Fibroblast of pulmonary artery (primary cell): ENCODE measurements around the gene VRK3.
"Not testable (repeated sequence)": the region's sequence is repeated elsewhere in the genome, so short reads cannot be mapped to it uniquely, and the experiment has no call there.

Experiments
- DNase-seq: peaks from one replicate; pipeline ENCODE4 v3.0.0-alpha.2; 2010; ENCODE audit warnings: low read depth
- H3K4me3 ChIP-seq: replicated peaks from 2 replicates; pipeline ENCODE4 v1.5.1; 2011; ENCODE audit warnings: low read depth, mild to moderate bottlenecking, control low read depth, low read length, moderate library complexity
- CTCF ChIP-seq: IDR thresholded peaks from 2 replicates; pipeline ENCODE4 v1.5.1; 2011; ENCODE audit warnings: mild to moderate bottlenecking, control low read depth, low read length, inconsistent platforms; ENCODE audit errors: missing control alignments

VRK3 gene

GRCh38 chr19:49951806-49952478 is 73.2 kb downstream of the VRK3 start:
- no peak for TF ChIP-seq CTCF

GRCh38 chr19:49950956-49951526 is 74.1 kb downstream of the VRK3 start:
- no peak overlapping the region for H3K4me3 ChIP-seq
- no peak for DNase-seq
- no peak for TF ChIP-seq CTCF

More at GRCh38 chr19:49951806-49952478, 73.2 kb downstream of the VRK3 start:
- no peak overlapping the region for H3K4me3 ChIP-seq
- DNase-seq: no peak

- no peak overlapping the region for H3K4me3 ChIP-seq
- TF ChIP-seq CTCF: no peak
- DNase-seq: no peak
Measured at GRCh38 chr19:49950590-49950948, 74.6 kb downstream of the VRK3 start.

- DNase-seq: no peak
- no peak overlapping the region for H3K4me3 ChIP-seq
- TF ChIP-seq CTCF: no peak
Measured at GRCh38 chr19:49949742-49950589, 75.2 kb downstream of the VRK3 start.

- TF ChIP-seq CTCF: no peak
- no peak for DNase-seq
- no peak overlapping the region for H3K4me3 ChIP-seq
Measured at GRCh38 chr19:49946415-49946814, 78.8 kb downstream of the VRK3 start.

GRCh38 chr19:49944567-49944966 is 80.6 kb downstream of the VRK3 start:
- DNase-seq, H3K4me3 ChIP-seq: not testable (repeated sequence)

GRCh38 chr19:49940482-49940791 is 84.7 kb downstream of the VRK3 start:
- no peak for TF ChIP-seq CTCF
- no peak overlapping the region for H3K4me3 ChIP-seq
- DNase-seq: no peak
